NCI-H446 (cell line): ENCODE measurements around the gene MAP3K9.

Experiments used
- DNase-seq, 2 experiments: peaks; one replicate each; lab custom pipeline; 2025; lab: John Stamatoyannopoulos, UW

Gene MAP3K9

GRCh38 chr14:70821584-70822529 lies 12.5 kb upstream of the MAP3K9 start:
- peak in 1 of 2 experiments; percentile 25 for DNase-seq

- no peak for DNase-seq
Measured at GRCh38 chr14:70816525-70816924, 7.2 kb upstream of the MAP3K9 start.

- no peak for DNase-seq
Measured at GRCh38 chr14:70814466-70814865, 5.2 kb upstream of the MAP3K9 start.

- no peak for DNase-seq
Measured at GRCh38 chr14:70812124-70812818, 3.0 kb upstream of the MAP3K9 start.

GRCh38 chr14:70811578-70811977 lies 2.3 kb upstream of the MAP3K9 start:
- DNase-seq, result no peak

- no peak for DNase-seq
Measured at GRCh38 chr14:70811050-70811449, 1.7 kb upstream of the MAP3K9 start.

- DNase-seq, result no peak
Measured at GRCh38 chr14:70810621-70811020, 1.3 kb upstream of the MAP3K9 start.

- peak in 1 of 2 experiments; percentile 55 for DNase-seq
Measured at GRCh38 chr14:70808416-70809224, 693 bp downstream of the MAP3K9 start.

- DNase-seq, result no peak
Measured at GRCh38 chr14:70807898-70808415, 1.4 kb downstream of the MAP3K9 start.

- no peak for DNase-seq
Measured at GRCh38 chr14:70804556-70805162, 4.7 kb downstream of the MAP3K9 start.

GRCh38 chr14:70803321-70804310 lies 5.7 kb downstream of the MAP3K9 start:
- no peak for DNase-seq

- no peak for DNase-seq
Measured at GRCh38 chr14:70802379-70802778, 6.9 kb downstream of the MAP3K9 start.

GRCh38 chr14:70801836-70802235 lies 7.5 kb downstream of the MAP3K9 start:
- DNase-seq, result no peak

GRCh38 chr14:70796551-70796950 lies 12.8 kb downstream of the MAP3K9 start:
- DNase-seq, result no peak

GRCh38 chr14:70794294-70794693 lies 15.0 kb downstream of the MAP3K9 start:
- no peak for DNase-seq

- DNase-seq, result no peak
Measured at GRCh38 chr14:70793637-70794036, 15.7 kb downstream of the MAP3K9 start.

- no peak for DNase-seq
Measured at GRCh38 chr14:70792939-70793338, 16.4 kb downstream of the MAP3K9 start.

- DNase-seq, result no peak
Measured at GRCh38 chr14:70791971-70792370, 17.3 kb downstream of the MAP3K9 start.

GRCh38 chr14:70789961-70790360 lies 19.4 kb downstream of the MAP3K9 start:
- no peak for DNase-seq

- DNase-seq, result peak in 1 of 2 experiments; percentile 21
Measured at GRCh38 chr14:70789361-70789760, 20.0 kb downstream of the MAP3K9 start.
